ENCODE data around the gene FGA.

Gene FGA

GRCh38 chr4:154551872-154552686 lies 38.5 kb downstream of the FGA start:
- no peak overlapping the region for H3K4me3 ChIP-seq (ENCODE audit: low read depth, low read length)
- TF ChIP-seq, protein P1, sequence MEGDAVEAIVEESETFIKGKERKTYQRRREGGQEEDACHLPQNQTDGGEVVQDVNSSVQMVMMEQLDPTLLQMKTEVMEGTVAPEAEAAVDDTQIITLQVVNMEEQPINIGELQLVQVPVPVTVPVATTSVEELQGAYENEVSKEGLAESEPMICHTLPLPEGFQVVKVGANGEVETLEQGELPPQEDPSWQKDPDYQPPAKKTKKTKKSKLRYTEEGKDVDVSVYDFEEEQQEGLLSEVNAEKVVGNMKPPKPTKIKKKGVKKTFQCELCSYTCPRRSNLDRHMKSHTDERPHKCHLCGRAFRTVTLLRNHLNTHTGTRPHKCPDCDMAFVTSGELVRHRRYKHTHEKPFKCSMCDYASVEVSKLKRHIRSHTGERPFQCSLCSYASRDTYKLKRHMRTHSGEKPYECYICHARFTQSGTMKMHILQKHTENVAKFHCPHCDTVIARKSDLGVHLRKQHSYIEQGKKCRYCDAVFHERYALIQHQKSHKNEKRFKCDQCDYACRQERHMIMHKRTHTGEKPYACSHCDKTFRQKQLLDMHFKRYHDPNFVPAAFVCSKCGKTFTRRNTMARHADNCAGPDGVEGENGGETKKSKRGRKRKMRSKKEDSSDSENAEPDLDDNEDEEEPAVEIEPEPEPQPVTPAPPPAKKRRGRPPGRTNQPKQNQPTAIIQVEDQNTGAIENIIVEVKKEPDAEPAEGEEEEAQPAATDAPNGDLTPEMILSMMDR (IDR thresholded peaks at IDR 0.05; ENCODE audit: low read depth, low read length) = peak; percentile 54; the same call in 1 of the 2 replicates

- H3K4me3 ChIP-seq (ENCODE audit: low read depth, low read length) = peak within 1 kb of the TSS; percentile 99
- TF ChIP-seq, protein P1 (IDR thresholded peaks at IDR 0.05; ENCODE audit: low read depth, low read length) = no peak
Observed at GRCh38 chr4:154549894-154550790, 40.4 kb downstream of the FGA start, which contains the start of gene PLRG1. PLRG1 (minus strand) TSS chr4:154550400; CDS start chr4:154550308, 92 bp downstream.

DNA sequence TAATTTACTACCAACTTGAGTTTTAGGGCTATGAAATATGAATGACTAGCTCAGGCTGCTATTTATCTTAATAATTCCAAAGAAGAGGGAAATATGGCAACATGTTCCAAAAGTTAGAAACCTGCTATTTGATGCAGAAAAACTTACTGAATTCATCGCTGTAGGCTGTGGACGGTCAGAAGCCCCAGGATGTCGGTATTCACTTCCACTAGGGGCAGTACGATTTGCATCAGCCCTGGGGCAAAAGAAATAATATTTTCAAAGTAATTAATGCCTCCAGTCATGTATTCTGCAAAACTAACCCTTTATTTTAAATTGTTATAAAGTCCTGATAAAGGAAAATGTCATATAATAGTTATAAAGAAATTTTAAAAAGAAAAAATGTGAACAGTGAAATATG lies 44.9 kb downstream of the FGA start:
- TF ChIP-seq, protein P1 (IDR thresholded peaks at IDR 0.05; ENCODE audit: low read depth, low read length) = no peak

GRCh38 chr4:154542271-154542879 lies 48.2 kb downstream of the FGA start:
- TF ChIP-seq, protein P1 (IDR thresholded peaks at IDR 0.05; ENCODE audit: low read depth, low read length) = no peak
- H3K4me3 ChIP-seq (ENCODE audit: low read depth, low read length) = no peak overlapping the region

More for the DNA sequence above, 44.9 kb downstream of the FGA start:
- no peak overlapping the region for H3K4me3 ChIP-seq (ENCODE audit: low read depth, low read length)

Measured in WI38 (cell line).